Thymus (tissue), 11 donors: ENCODE results near the gene CDC7. TPM values are rescaled to one million over a fixed set of nuclear protein-coding genes. Genes with fewer than 3 reads are reported as not detected.

ENCODE experiments used
- DNase-seq, 9 donors: peaks; one replicate each; pipeline ENCODE4 v3.0.0-alpha.2; 2013; ENCODE audit warnings: low spot score in 9 of 9, low read depth in 6 of 9, missing footprints in 1 of 9
- H3K27ac ChIP-seq, 2 donors: one replicate each; pipeline ENCODE4 v1.5.1; 2013; ENCODE audit warnings: control low read depth in 1 of 2, low read depth in 1 of 2, low read length in 1 of 2, mild to moderate bottlenecking in 1 of 2, moderate library complexity in 1 of 2
- H3K27me3 ChIP-seq, 2 donors: one replicate each; pipeline ENCODE4 v1.5.1; 2013; ENCODE audit warnings: low read length in 1 of 2; ENCODE audit not compliant: control insufficient read depth in 2 of 2, insufficient read depth in 1 of 2
- H3K36me3 ChIP-seq, 2 donors: one replicate each; pipeline ENCODE4 v1.5.1; 2013; ENCODE audit warnings: low read length in 1 of 2, mild to moderate bottlenecking in 1 of 2, moderate library complexity in 1 of 2; ENCODE audit not compliant: control insufficient read depth in 2 of 2, insufficient read depth in 2 of 2
- H3K4me1 ChIP-seq, 2 donors: one replicate each; pipeline ENCODE4 v1.5.1; 2013; ENCODE audit warnings: low read length in 2 of 2; ENCODE audit not compliant: control insufficient read depth in 2 of 2, insufficient read depth in 2 of 2
- H3K4me3 ChIP-seq, 2 donors: one replicate each; pipeline ENCODE4 v1.5.1; 2013; ENCODE audit warnings: low read length in 2 of 2, control low read depth in 1 of 2, mild to moderate bottlenecking in 1 of 2
- H3K9me3 ChIP-seq, 2 donors: one replicate each; pipeline ENCODE4 v1.5.1; 2013; ENCODE audit warnings: low read length in 1 of 2, mild to moderate bottlenecking in 1 of 2; ENCODE audit not compliant: control insufficient read depth in 2 of 2, insufficient read depth in 1 of 2
- WGBS: extraction: QIAGEN DNeasy Blood & Tissue Kit; methylation state at CpG from one replicate; pipeline ENCODE4 v1.1.7; 2013; 5-methylcytosine and 5-hydroxymethylcytosine counted together
- polyA plus RNA-seq: library from polyadenylated mRNA; stranded (reverse); fragments of 200-250 nt; gene quantifications from one replicate; pipeline ENCODE4 v1.2.3, GENCODE V29; 2013
- total RNA-seq: library from RNA; stranded (reverse); fragments of 120-200 nt; gene quantifications from one replicate; pipeline ENCODE4 v1.2.4, GENCODE V29; 2013
- donor health status: healthy.

Gene CDC7
- total and polyA plus RNA-seq, 2 donors: 8.1 to 18.3 TPM

DNA sequence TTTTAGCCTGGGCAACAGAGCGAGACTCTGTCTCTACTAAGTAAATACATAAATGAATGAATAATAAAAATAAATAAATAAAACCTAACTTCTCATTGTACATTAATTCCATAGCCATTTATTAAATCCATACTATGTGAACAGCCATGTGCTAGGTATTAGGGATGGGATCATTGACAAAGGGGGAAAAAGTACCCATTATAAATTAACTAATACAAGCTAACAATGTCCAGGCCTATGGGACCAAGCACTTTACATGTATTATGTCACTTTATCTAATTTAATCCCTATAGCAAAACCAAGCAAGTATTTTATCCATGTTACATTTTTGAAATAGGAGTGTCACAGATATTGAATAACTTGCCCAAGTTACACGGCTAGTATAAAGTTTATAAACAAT is 2.6 kb upstream of the CDC7 start:
- H3K9me3 ChIP-seq: peaks cover 0 to 6% of the 10 kb centered on the region in 2 donors
- DNase-seq: no peak
- no peak overlapping the region for H3K27ac ChIP-seq
- over 99% methylated on average over 2 of the region's 2 CpGs for WGBS
- no peaks in the 10 kb centered on the region for H3K36me3 ChIP-seq
- H3K4me1 ChIP-seq: peaks cover 8 to 9% of the 10 kb centered on the region in 2 donors
- H3K27me3 ChIP-seq: no peaks in the 10 kb centered on the region
- H3K4me3 ChIP-seq: no peak overlapping the region

DNA sequence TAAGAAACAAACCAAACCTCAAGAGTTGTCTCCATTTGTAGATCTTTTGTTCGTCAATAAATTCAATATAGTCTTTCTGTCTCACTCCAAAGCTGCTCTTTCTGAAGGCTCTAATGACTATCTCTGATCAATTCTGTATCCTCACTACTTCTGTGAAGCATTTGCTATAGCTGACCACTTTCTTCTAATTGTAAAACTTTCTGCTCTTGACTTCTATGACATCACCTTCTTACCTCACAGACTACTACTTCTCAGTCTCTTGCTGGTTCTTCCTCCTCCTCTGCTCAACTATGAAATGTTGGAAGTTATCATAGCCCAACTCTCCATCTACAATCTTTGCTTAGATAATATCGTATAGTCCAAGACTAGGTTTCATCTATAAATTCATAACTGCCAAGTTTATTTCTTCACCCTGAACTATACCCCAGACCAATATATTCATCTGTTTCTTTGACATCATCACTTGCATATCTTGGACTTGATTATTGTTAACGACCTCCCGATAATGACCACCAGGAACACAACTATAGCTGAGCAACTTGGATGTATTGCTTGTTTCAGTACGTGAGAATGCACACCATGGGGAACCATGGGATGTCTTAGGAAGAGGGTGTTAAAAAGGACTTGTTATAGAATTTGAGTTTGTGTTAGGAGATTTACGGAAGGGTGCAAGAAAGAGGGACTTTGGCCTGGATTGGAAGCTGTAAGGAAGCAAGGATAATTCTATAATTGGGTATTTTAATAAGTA is 2.0 kb upstream of the CDC7 start:
- no peak for DNase-seq
- no peak overlapping the region for H3K4me3 ChIP-seq
- no peaks in the 10 kb centered on the region for H3K36me3 ChIP-seq
- H3K4me1 ChIP-seq: peaks cover 8 to 9% of the 10 kb centered on the region in 2 donors
- H3K27me3 ChIP-seq: no peaks in the 10 kb centered on the region
- peaks cover 0 to 6% of the 10 kb centered on the region in 2 donors for H3K9me3 ChIP-seq
- H3K27ac ChIP-seq: no peak overlapping the region
- WGBS: 98% methylated on average over 6 of the region's 6 CpGs

DNA sequence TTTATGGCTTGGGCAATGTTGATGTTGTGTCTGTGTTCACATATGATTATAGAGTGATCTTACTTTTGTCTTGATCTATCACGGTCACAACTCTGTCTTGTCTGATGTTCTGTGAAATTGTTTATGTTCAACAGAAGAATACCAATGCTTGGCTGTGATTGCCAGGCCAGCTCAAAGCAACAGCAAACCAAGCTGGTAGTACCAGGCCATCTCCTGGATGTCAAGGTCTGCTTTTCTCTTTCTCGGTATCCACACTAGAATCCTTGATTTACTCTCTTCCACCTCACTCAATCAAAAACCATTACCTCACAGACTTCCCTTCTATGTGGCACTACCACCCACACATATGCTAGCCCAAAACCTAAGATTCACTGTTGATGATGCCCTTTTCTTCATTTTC is 1.3 kb upstream of the CDC7 start:
- no peak overlapping the region for H3K4me3 ChIP-seq
- peaks cover 0 to 6% of the 10 kb centered on the region in 2 donors for H3K9me3 ChIP-seq
- no peaks in the 10 kb centered on the region for H3K36me3 ChIP-seq
- 95% methylated on average over 2 of the region's 2 CpGs for WGBS
- peaks cover 8 to 9% of the 10 kb centered on the region in 2 donors for H3K4me1 ChIP-seq
- H3K27ac ChIP-seq: no peak overlapping the region
- H3K27me3 ChIP-seq: no peaks in the 10 kb centered on the region
- no peak for DNase-seq

DNA sequence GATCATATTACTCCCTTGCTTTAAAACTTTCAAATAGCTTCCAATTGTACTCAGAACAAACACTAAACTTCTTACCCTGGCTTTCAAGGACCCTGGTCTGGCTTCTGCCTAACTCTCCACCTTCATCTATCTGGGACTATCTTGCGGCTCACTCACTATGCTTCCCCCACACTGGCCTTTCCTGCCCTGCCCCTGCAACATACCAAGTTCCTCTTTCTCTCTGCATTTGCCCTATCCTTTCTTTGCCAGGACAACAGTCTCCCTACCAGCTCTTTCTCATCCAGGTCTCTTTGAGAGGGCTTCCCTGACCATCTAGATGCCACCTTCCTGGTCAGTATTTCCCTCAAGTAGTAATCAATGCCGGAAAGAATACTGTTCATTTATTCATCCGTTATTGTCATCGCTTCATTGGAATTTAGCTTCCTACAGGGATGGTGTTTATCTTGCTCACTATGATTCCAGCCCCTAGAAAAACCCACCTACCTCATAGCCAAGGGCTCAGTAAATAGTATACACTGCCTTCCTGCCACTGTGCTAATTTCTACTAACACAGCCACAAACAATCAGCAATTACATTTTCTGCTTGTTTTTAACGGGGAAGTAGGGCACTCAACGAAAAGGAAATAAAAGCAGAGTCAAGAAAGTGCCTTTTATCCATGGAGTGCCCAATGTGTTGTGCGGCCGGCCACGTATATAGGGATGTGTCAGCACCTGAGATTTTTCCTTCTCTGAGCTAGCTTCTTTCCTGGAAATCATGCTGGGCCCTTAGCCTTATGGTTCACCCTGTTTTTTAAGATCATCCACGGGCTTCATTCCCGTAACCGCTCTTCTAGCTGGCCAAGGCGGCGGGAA is 521 bp upstream of the CDC7 start:
- whole genome bisulfite sequencing: 22% methylated on average over 14 of the region's 14 CpGs
- Histone ChIP-seq H3K9me3 (peaks cover 0 to 6% of the 10 kb centered on the region in 2 donors), H3K36me3 (no peaks in the 10 kb centered on the region), H3K4me1 (peaks cover 8 to 9% of the 10 kb centered on the region in 2 donors), H3K27me3 (no peaks in the 10 kb centered on the region), H3K27ac (peak overlapping the region; percentile 32 to 89), H3K4me3 (peak overlapping the region; percentile 65 to 95)
- peak in 1 of 9 donors; percentile 1 for DNase-seq

GRCh38 chr1:91501523-91501851 is 836 bp downstream of the CDC7 start:
- peaks cover 8 to 9% of the 10 kb centered on the region in 2 donors for H3K4me1 ChIP-seq
- peak in 2 of 9 donors; percentile 19 to 31 for DNase-seq
- H3K27ac ChIP-seq: peak overlapping the region in 1 of 2 donors; percentile 89
- 1% methylated on average over 9 of the region's 9 CpGs for WGBS
- H3K9me3 ChIP-seq: peaks cover 0 to 6% of the 10 kb centered on the region in 2 donors
- H3K36me3 ChIP-seq: no peaks in the 10 kb centered on the region
- H3K27me3 ChIP-seq: no peaks in the 10 kb centered on the region
- H3K4me3 ChIP-seq: peak overlapping the region; percentile 65 to 95

DNA sequence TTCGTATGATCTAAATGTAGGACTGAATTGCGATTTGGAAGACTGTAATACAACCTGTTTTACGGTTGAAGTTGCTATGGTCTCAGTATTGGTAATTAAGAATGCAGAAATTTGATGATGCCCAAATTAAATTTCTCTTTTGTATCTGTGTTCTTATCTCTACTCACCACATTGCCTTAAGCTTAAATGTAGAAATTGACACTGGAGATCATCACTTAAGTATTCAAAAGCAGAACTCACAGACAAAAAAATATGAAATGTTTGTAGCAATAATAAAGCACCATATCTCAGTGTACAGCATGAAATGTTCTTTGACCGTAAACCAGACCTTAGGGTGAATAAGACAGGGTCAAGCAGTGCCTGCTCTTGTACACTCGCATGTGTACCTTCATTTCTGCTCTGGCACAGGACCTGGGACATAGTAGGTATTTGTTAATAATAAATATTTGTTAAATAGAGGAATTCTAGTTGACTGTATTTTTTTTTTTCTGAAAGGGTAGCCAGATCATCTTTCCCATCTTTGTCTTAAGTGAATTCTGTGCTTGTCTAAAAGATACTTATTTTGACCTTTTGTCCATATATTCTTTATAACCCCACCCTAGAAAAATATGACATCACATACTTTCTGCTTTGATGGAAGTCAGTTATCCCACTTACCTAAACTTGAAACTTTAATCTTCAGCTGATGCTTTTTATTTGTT is 1.5 kb downstream of the CDC7 start:
- Histone ChIP-seq H3K27me3 (no peaks in the 10 kb centered on the region), H3K36me3 (no peaks in the 10 kb centered on the region), H3K27ac (peak overlapping the region in 1 of 2 donors; percentile 33), H3K9me3 (peaks cover 0 to 6% of the 10 kb centered on the region in 2 donors), H3K4me3 (peak overlapping the region; percentile 65 to 95), H3K4me1 (peaks cover 8 to 9% of the 10 kb centered on the region in 2 donors)
- DNase-seq: no peak
- 43% methylated on average over 5 of the region's 5 CpGs for WGBS

DNA sequence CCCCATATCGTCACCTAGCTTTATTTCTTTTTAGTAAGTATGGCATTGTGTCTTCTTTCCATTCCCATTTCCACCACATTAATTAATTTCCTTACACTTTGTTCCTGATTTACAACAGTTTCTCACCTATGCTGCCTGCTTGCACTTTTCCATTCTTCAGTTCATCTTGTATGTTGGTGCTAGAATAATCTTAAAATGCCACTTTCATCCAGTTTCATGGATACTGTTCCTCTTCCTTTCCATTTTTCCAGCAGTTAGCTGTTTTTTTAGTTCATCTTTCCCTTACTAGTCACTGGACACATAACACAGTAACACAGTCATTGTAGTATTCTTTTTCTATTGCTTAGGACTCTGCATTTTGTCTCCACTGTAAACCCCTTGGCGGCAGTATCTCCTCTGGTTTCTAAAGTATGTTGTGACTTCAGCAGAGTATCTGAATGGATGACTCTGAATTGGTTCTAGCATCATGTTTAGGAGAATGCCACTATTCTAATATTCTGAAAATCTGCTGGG is 2.1 kb downstream of the CDC7 start:
- Histone ChIP-seq H3K4me1 (peaks cover 8 to 9% of the 10 kb centered on the region in 2 donors), H3K27ac (no peak overlapping the region), H3K4me3 (no peak overlapping the region), H3K36me3 (no peaks in the 10 kb centered on the region), H3K27me3 (no peaks in the 10 kb centered on the region), H3K9me3 (peaks cover 0 to 6% of the 10 kb centered on the region in 2 donors)
- 82% methylated on average over 2 of the region's 2 CpGs for WGBS
- DNase-seq: peak in 1 of 9 donors; percentile 40

DNA sequence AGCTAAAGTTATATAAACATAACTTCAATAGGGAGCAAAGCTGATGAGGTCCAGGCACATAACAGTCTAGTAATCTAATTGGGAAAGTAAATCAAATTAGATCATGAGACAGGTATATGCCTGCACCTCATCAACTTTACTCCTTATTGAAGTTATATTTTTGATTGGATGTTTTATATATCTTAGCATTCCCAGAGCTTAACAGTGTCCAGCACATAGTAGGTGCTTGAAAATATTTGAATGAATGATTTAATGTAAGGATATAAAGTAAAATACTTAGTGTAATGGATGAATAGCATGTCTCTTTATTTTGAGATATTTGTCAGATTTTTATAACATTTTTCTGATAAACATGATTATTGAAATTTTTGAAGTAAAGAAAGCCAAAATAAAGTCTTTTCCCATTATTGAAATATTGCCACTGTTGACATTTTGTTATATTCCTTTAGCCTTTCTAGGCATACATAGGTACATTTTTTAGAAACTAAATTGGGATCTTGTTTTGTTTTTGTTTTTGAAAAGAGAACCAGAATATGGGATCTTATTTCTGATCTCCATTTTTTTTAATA is 2.8 kb downstream of the CDC7 start:
- Histone ChIP-seq H3K36me3 (no peaks in the 10 kb centered on the region), H3K4me3 (no peak overlapping the region), H3K27ac (no peak overlapping the region), H3K9me3 (peaks cover 0 to 6% of the 10 kb centered on the region in 2 donors), H3K27me3 (no peaks in the 10 kb centered on the region), H3K4me1 (peaks cover 8 to 9% of the 10 kb centered on the region in 2 donors)
- no peak for DNase-seq
